Measurements from ENCODE around the gene SRA1.

Gene SRA1

DNA sequence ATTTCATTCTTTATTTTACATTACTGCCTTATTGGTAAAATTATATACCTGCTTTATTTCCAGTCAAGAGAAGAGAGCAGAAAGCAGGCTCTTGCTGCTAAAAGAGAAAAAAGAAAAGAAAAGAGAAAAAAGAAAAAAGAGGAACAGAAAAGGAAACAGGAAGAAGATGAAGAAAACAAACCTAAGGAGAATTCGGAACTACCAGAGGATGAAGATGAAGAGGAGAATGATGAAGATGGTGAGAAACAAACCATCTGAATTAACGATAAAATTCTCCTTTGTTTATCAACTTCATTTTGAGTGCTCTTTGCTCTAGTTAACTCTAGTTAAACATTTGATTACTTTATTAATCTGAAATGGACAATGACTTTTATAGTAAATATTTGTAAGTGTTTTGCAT lies 33.3 kb downstream of the SRA1 start:
- TF ChIP-seq, protein P1, sequence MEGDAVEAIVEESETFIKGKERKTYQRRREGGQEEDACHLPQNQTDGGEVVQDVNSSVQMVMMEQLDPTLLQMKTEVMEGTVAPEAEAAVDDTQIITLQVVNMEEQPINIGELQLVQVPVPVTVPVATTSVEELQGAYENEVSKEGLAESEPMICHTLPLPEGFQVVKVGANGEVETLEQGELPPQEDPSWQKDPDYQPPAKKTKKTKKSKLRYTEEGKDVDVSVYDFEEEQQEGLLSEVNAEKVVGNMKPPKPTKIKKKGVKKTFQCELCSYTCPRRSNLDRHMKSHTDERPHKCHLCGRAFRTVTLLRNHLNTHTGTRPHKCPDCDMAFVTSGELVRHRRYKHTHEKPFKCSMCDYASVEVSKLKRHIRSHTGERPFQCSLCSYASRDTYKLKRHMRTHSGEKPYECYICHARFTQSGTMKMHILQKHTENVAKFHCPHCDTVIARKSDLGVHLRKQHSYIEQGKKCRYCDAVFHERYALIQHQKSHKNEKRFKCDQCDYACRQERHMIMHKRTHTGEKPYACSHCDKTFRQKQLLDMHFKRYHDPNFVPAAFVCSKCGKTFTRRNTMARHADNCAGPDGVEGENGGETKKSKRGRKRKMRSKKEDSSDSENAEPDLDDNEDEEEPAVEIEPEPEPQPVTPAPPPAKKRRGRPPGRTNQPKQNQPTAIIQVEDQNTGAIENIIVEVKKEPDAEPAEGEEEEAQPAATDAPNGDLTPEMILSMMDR (IDR thresholded peaks at IDR 0.05; ENCODE audit: low read depth, low read length, missing control alignments) = no peak
- no peak overlapping the region for H3K4me3 ChIP-seq (ENCODE audit: low read depth, low read length)
- no peak for DNase-seq (ENCODE audit: low read depth)

DNA sequence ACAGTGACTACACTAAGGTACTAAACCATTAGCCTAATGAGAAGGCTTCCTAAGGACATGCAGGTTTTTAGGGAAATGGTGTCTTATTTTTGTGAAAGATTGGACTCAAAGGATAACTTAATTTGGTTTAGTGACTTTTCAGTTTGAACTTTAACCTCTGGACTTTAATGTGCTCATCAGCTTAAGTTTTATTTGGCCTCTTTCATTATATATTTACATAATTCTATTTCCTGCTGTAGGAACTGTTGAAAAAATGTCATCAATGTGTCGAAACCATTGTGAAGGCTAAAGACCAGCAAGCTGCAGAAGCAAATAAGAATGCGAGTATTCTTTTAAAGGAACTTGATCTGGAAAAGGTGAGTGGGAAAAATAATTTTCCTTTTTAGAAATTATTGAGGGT lies 44.1 kb downstream of the SRA1 start:
- no peak overlapping the region for H3K4me3 ChIP-seq (ENCODE audit: low read depth, low read length)
- TF ChIP-seq, protein P1 (IDR thresholded peaks at IDR 0.05; ENCODE audit: low read depth, low read length, missing control alignments) = no peak
- DNase-seq (ENCODE audit: low read depth) = no peak

DNA sequence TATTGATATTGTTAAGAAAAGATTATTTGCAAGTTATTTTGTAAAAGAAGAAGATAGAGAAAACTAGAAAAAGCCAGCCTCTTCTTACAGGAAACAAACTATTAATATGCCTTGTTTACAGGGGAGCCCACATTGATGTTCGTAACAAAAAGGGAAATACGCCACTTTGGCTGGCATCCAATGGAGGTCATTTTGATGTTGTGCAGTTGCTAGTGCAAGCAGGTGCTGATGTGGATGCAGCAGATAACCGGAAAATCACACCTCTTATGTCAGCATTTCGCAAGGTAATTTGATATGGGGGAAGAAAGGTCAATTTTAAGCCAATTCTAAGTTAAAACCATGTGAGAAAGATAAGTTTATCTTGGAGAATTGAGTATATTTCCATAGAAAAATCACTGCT lies 47.4 kb downstream of the SRA1 start:
- DNase-seq (ENCODE audit: low read depth) = no peak
- TF ChIP-seq, protein P1 (IDR thresholded peaks at IDR 0.05; ENCODE audit: low read depth, low read length, missing control alignments) = no peak
- no peak overlapping the region for H3K4me3 ChIP-seq (ENCODE audit: low read depth, low read length)

DNA sequence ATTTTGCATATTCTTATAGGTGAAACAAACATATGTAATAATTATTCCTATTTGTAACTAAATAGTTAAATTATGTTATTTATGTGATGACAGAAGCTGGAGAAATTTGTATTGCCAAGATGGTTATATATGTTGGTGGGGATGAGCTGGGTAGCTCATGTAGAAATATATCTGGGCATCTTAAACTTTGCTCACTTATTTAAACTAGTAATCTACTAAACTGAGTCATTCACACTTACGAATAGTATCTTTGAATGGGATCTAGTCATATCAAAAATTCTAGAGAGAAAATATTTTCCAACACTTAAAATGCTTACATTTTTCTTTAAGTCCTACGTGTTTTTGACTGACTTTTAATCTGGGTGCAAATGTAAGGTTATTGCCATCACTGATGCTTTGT lies 54.4 kb downstream of the SRA1 start:
- DNase-seq (ENCODE audit: low read depth) = no peak
- TF ChIP-seq, protein P1 (IDR thresholded peaks at IDR 0.05; ENCODE audit: low read depth, low read length, missing control alignments) = no peak
- H3K4me3 ChIP-seq (ENCODE audit: low read depth, low read length) = no peak overlapping the region

Data from GM12864 (cell line).